ENCODE measurements around the gene C3orf80.
"Not testable (repeated sequence)": the region's sequence is repeated elsewhere in the genome, so short reads cannot be mapped to it uniquely, and the experiment has no call there.

C3orf80 gene
- total RNA-seq: 0.06 to 0.99 (median 0.30) reads per million in 18 experiments

DNA sequence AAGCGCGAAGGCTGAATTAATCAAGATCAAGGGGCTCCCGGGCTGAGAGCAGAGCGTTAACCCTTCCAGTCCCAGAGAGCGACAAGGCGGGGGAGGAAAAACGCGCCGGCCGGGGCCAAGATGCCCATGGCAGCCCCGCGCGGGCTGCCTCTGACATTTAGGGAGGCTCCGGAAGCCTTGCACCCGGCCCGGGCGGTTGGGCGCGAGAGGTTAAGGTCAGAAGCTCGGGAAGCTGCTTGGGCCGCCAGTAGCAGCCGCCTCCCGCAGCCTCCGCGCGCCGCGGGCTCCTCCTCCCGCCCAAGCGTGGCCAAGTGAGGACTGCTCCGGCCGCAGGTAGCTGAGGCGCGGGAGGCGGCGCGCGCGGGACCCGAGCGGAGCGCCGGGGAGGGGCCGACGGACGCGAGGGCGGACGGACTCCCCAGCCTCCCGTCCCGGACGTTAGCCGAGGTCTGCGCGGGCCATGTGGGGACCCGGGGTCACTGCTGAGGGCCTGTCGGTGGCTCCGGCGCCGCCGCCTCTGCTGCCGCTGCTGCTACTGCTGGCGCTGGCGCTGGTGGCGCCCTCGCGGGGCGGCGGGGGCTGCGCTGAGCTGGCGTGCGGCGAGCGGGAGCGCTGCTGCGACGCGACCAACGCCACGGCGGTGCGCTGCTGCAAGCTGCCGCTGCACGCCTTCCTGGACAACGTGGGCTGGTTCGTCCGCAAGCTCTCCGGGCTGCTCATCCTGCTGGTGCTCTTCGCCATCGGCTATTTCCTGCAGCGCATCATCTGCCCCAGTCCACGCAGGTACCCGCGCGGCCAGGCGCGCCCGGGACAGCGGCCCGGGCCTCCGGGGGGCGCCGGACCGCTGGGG lies at the start of gene C3orf80:
C3orf80 (plus strand) TSS at position 247 of the 850 bp plus-strand sequence; CDS start at position 461, 214 bp downstream.
- DNase-seq: peak; percentile 28 to 53

DNA sequence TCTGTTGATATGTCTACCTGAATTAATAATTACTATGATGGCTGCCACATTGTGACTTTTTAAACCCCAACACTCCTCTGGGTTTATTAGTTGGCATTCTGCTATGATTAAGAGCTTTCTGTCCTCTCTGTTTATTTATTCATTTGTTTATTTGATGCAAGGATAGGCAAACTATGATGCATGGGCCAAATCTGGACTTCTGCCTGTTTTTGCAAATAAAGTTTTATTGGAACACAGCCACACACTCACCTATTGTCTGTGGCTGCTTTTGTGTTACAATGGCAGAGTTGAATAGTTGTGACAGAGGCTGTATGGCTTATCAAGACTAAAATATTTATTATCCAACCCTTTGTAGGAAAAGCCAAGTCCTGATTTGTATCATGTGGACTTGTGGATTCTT lies 48.3 kb upstream of the C3orf80 start:
- no peak for DNase-seq

DNA sequence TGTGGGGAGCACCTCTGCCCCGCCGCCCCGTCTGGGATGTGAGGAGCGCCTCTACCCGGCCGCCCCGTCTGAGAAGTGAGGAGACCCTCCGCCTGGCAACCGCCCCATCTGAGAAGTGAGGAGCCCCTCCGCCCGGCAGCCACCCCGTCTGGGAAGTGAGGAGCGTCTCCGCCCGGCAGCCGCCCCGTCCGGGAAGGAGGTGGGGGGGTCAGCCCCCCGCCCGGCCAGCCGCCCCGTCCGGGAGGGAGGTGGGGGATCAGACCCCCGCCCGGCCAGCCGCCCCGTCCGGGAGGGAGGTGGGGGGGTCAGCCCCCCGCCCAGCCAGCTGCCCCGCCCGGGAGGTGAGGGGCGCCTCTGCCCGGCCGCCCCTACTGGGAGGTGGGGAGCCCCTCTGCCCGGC lies 46.6 kb upstream of the C3orf80 start:
- not testable (repeated sequence) for DNase-seq

DNA sequence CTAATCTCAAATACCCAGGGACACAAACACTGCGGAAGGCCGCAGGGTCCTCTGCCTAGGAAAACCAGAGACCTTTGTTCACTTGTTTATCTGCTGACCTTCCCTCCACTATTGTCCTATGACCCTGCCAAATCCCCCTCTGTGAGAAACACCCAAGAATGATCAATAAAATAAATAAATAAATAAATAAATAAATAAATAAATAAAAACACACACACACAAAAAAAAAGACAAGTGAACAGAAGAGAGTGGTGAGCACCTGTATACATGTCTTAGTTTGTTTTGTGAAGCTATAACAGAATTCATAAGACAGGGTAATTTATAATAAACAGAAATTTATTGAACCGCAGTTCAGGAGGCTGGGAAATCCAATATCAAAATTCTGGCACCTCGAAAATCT lies 45.8 kb upstream of the C3orf80 start:
- DNase-seq: not testable (repeated sequence)

DNA sequence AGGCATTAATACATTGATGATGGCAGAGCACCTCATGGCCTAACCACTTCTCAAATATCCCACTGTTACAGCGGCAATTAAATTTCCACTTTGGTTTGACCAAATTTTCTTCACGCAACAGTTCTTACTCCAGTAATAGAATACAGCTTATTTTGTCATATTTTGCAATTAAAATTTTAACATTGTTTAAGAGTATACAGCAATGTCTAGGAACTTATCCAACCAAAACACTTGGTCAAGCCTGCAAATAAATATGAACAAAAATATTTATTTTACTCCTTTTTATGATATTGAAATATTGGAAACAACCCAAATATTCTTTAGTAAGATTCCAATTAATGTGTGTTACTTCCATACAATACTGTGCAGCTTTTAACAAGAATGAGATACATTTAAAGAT lies 45.3 kb upstream of the C3orf80 start:
- no peak for DNase-seq

DNA sequence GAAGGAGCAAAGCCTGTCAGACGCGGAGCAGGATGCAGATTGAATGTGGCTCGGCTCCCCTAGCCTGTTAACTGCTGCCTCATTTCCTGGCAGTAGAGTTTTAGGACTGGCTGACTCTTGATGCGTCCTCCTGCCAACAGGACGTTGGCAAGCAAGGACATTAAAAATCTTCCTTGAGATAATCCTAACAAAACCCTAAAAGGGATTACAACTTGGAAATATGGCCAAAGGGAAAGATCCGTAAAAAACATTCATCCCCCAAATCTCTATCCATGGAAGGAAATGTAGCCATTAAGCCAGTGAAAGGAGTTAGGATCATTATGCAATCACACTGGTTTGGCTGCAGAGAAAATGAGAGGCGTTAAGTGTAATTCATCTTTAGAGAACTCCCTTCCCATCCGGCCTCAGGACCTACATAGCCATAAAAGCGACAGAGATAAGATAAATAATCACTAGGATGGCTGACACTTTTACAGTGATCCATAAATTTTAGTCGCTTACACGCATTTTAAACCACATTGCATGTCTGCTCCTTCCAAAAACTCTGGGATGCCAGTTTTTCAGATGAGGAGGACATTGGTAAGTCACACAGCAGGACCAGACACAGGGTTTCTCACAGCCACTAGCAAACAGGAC lies 44.5 kb upstream of the C3orf80 start:
- DNase-seq: peak; percentile 22 to 39

DNA sequence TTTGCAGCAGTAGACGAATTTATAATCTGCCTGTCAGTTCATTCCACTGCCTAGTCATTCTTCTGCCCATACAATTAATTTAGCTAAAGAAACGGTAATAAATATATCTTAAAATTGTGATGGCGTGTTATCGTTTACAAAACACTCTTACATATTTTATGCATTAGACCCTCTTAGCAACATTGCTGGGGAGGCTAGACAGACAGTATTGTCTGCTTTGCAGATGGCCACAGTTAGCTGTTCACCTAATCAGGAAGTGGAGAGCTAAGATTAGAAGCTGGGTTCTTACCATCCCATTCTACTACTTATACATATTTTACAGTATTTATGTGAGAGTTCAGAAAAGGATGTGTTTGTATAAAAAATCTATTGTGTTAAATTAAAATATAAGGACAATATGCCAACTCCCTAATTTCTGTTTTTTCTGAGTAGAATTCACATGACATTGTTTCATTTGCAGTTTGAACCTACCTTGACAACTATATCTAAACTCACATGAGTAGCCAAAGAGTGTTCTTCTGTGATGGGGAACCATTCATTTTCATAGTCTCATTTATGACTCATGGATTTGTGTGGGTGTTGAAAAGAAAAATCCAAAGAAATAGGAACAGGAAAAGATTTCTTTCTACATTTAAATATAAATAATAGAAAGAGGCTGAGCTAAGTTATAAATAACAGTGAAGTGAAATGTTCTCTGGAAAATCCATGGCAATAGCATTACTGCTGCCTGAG lies 41.7 kb upstream of the C3orf80 start:
- DNase-seq: peak; percentile 47 to 72

DNA sequence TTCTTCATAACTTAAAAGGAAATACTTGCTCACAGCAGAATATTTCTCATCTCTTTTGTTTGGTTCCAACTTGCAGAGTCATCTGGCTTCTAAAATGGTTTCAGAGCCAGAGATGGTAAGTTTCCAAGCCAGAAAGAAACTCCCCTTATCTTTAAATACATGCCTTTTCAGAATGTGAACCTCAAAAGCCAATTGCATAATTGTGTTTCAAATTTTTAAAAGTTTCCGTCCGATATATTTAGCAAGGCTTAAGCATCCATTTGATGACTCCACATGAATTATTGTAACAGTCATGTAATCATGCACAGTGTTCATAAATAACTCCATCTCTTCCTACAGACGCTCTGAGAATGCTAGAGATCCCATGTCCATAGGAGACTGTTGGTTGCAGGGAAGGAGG lies 40.6 kb upstream of the C3orf80 start:
- peak in 1 of 2 donors; percentile 21 for DNase-seq

DNA sequence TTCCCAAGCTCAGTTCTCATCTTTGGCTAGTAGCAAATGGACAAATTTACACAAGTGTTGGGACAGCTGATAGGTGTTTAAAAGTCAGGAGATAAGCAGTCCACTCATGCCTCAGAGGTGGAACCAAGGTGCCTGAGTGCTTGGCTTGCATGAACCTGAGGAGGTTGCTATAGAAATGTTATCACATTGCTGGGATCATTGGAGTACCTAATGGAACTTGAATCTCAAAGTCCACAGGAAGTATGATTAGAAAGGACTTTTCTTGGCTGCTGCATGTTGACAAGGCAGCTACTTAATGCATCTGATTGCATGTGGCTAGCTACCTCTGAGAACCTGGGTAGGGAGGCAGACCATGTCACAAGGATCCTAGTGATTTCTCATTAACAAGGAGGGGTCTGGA lies 39.5 kb upstream of the C3orf80 start:
- DNase-seq: no peak

DNA sequence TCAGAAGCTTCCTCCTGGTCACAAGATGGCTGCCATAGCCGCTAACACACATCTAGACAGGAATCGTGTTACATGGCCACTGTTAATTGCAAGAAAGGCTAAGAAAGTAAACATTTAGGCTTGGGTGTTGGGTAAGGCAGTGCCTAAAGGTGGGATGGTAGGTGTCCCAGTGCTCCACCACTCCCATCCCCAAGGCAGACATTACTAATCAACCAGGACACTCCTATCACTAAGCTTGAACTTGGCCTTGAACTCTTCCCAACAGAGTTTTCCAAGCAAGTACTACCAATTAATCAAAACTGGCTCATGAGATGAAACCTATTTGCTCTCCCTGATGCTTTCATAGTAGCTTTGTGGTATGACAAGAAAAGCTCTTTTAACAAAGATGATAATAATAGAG lies 37.9 kb upstream of the C3orf80 start:
- DNase-seq: no peak

DNA sequence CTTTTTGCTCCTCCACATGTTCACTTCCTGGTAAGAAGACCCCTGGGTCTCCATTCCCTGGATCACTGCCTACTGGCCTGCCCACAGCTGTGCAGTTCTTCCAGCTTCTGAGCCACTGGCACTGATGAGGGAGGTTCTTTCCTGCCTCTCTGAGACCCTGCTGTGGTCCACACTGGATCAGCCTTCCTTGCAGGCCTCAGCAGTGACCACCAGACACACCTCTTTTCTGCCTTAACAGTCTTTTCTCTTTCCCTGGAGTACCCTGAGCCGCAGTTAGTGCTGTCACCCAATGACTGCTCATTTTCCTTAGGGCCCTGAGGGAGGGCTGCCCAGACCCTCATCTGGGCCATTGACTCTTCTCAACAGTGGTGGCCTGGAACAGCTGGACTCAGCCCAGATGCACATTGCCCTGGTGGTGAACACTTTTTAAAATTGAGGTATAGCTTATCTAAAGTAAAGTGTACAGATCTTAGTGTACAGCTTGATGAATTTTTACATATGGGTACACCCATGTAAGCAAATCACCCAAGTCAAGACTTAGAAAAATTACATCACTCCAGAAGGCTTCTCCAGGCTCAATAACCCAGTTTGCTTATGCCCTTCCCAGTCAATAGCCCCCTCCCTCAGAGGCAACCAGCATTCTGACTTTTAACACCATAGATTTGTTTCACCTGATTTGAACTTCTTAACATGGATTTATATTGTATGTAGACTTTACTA lies 32.8 kb upstream of the C3orf80 start:
- DNase-seq: no peak

DNA sequence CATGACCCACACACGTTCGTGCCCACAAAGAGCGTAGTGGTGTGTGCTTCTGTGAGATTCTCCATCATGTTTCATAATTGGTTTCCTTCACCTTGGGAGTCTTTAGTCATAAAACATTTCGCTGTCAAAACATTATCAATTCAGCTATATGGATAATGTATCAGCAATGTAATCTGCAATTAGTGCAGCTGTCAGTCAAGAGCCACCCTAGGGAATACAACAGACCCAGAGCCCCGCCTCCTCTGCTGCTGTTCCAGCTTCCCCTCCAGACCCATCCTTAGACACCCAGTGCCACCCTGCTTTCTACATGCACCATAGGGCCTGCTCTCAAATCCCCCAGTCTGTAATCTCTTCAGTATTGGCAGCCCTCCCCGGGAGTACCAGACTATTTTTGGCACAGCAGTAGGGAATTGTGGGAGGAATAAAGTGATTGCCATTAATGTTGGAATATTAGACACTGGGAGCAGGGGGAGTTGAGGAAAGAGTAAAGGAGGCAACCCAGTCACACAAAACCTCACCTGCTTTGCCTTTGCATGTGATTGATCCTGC lies 31.5 kb upstream of the C3orf80 start:
- DNase-seq: no peak

DNA sequence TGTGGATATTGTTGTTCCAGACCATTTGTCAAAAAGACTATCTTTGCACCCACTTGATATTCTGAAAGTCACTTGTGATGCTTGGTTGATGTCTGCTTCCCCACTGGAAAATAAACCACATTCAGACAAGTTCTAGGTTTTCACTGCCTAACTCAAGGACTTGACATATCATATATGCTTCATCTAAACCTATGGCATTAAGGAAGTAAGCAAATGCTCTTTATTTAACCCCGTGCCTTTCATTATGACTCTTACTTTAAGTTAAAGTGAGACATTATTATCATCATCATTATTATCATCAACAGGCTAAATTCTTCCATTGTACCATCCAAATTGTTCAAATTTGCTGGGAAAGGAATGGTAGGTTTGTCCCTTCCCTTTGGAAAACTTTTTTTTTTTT lies 30.8 kb upstream of the C3orf80 start:
- DNase-seq: no peak

DNA sequence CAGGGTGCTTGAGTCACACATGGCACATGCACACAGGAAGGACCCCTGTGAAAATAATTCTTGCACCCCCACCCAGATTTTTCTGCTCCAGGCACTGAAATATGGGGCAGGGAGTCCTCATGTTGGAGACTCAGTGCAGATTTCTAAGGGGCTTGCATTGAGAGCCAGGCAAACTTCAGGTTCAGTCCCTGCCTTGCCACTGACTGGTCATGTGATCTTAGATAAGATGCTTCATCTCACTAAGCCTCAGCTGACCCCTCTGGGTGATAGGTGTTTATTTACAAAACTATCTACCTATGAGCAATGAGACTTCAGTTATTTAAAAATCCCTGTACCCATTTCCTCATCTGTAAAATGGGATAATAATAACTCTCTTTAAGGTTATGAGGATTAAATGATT lies 30.1 kb upstream of the C3orf80 start:
- DNase-seq: no peak

DNA sequence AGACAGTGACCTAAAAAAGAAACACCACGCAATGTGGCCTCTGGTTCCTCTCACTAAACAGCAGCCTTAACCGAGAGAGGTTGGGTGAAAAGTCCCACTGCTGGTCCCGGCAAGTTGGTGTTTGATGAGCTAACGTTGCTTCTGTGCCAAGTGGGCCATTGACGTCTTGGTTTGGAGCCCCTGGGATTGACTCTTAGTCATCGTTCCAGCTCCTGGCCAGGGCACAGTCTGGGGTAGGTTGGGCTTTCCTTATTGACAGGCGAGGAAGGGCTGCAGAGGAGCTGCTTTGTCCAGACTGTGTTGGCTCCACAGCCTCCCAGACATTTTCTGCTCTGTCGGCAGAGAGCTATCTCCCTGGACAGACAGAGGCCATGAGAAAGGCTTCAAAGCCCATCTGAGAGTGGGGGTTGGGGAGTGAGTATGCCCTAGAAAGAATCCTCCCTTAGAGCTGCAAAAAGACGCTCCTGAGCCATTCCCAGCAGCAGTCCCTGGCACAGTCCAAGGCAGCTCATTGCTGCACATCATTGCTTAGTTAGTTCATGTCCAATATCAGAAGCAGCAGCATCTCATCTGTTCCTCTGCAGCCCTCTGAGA lies 28.6 kb upstream of the C3orf80 start:
- no peak for DNase-seq

DNA sequence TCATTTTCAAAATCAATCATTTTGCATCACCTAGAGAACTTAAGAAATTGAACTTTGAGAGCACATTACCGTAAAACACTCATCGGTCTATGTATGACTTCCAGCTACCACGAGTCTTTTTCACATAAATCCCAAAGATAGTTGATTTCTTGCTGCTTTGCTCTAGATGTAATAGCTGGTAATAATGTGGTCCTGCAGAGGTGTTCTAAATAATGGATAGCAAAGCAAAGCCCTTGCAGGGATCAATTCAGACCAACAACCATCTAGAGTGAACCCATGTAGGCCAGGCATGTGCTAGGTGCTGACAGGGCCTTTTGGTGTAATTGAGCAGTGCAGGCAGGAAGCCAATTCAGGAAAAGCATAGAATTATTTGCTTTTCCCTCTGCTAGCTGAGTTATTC lies 26.1 kb upstream of the C3orf80 start:
- no peak for DNase-seq

DNA sequence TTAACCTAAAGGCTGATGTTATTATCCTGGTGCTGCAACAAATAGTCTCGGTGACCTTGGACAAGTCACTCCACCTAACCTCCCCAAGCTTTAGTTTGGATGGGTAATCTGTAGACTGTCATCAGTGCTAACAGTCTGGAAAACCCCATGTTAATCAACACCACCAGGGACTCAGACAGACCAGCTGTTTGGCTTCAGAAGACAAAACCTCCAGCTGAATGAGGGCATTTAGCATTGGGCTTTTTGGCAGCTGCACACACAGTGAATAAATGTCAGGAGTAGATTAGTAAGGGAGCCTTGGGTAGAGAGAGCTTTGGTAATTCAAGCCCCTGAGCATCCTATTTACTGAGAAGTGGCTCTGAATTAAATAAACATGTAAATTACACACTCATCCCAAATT lies 24.9 kb upstream of the C3orf80 start:
- no peak for DNase-seq

DNA sequence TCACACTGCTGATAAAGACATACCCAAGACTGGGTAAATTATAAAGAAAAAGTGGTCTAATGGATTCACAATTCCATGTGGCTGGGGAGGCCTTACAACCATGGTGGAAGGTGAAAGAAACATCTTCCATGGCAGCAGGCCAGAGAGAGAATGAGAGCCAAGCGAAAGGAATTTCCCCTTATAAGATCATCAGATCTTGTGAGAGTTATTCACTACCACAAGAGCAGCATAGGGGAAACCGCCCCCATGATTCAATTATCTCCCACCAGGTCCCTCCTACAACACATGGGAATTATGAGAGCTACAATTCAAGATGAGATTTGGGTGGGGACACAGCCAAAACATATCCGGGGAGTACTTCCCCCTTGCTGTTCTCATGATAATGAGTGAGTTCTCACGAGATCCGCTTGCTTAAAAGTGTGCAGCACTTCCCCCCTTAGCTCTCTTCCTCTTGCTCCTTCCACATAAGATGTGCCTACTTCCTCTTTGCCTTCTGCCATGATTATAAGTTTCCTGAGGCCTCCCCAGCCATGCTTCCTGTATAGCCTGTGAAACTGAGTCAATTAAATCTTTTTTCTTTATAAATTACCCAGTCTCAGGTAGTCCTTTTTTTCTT lies 20.7 kb upstream of the C3orf80 start:
- DNase-seq: peak; percentile 71 to 75

DNA sequence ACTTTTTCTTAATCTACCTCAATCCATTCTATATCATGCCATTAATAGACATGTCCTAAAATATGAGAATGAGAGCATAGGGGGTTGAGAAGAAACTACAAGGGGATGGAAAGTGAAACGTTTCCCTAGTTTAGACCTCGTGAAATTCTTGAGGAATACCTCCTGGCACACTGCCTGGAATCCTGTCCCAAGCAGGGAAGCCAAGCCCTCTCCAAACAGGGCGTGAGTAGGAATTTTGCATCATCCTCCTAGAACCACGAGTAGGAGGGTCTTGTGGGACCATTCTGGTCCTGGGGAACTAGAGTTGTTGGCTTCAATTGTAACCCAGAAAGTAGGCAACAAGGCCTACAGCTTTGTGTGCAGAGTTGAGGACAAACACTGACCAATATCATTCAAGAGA lies 19.6 kb upstream of the C3orf80 start:
- no peak for DNase-seq

DNA sequence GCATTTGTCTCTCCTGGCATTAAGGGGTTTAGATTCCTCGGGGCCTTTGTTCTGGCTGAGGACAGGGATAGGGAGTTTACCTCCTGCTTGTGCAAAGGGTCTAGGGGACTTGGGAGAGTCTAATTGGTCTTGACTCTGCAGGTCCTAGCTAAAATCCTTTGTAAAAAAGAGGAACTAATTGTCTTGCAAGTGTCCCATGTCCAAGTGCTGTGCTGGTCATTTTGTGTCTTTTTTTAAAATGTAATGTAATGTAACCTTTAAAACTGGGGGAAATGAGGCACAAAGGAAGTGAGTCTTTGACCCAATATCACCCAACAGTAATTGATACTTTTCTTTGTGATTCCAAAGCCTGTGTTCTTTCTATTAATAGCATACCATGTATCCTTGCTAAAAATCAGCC lies 14.9 kb upstream of the C3orf80 start:
- peak; percentile 42 to 46 for DNase-seq

DNA sequence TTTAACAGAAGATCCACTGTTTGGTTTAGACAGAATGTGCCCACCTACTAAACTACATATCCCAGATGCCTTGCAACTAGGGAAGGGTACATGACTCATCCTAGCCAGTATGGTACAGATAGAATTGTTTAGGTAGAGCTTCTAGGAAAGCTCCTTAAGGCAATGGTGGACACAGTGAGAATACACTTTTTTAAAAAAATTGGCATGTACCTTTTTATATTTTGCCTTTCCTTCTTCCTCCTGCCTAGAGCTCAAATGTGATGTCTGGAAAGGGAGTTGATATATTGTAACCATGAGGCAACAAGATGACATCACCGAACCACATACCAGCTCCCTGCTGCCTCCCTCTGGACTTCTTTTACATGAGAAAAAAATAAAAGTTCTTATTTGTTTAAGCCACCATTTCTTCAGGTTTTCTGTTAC lies 14.4 kb upstream of the C3orf80 start:
- DNase-seq: peak; percentile 72 to 73

DNA sequence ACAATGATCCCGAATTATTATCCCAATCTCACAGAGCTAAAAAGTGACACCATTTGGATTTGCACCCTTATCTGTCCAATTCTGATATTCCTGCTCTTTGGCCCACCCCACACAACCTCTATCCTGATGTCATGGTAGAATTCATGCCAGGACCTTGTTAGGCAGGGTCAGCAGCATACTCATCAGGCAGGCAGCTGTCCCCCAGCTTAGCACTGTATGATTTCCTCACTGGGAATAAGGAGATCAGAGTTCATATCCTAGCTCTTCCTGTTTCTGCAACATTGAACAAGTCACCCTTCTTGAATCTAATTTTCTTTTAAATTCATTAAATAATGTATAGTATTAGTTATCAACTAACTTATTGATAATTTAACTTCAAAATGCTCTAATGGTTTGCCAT lies 12.0 kb upstream of the C3orf80 start:
- DNase-seq: peak in 1 of 2 donors; percentile 27

Data from inflammatory macrophage (primary cell).